Stimulated activated CD4-positive, alpha-beta T cell treated with anti-CD3 and anti-CD28 coated beads, Interleukin-4, amount 100 ng/mL, for 48 hours (primary cell): ENCODE measurements around the gene CYP4F3.
"Not testable (repeated sequence)": the region's sequence is repeated elsewhere in the genome, so short reads cannot be mapped to it uniquely, and the experiment has no call there.

Experiments
- DNase-seq, 2 donors: peaks; one replicate each; pipeline ENCODE4 v3.0.0-alpha.2; 2020; ENCODE audit warnings: low read depth in 2 of 2

CYP4F3 gene

DNA sequence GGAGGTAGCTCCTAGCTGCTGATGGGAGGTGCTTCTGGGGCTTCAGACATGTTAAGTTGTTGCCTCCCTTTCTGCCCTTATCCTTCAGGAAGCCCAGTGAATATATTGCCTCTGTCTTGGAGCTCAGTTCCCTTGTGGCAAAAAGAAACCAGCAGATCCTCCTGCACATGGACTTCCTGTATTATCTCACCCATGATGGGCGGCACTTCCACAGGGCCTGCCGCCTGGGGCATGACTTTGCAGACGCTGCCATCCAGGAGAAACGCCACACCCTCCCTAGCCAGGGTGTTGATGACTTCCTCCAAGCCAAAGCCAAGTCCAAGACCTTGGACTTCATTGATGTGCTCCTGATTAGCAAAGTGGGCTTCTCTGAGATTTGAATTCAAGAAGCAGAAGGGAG lies 26.2 kb downstream of the CYP4F3 start:
- no peak for DNase-seq

DNA sequence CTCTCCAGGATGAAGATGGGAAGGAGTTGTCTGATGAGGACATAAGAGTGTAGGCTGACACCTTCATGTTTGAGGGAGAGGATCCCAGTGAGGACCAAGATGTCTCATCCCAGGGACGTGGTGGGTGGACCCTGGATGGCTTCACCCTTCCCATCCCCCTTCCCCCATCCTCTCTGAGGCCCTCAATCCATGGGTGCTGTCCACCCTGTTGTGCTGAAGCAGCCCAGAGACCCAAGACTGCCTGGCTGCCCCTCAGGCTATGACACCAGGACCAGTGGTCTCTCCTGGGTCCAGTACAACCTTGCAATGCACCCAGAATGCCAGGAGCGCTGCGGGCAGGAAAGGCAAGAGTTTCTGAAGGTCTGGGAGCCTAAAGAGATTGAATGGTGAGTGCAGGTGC lies 28.7 kb downstream of the CYP4F3 start:
- DNase-seq = no peak

DNA sequence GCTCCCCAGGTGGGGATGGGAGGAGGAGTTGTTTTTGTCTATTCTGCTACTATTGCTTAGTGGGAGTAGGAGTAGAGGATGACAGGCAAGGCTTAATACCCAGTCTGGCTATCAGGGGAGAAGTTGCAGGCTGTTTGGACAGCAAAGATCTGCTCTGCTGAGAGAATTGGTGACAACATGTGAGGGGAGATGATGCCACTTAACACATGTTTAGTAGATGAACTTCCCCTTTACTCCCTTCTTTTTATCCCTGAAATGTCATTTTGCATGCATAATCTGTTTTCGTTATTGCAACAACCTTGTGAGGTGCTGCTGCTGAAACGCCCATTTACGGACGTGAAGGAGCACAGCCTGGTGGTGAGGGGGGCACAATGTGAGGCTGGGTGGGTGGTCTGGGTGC lies 29.2 kb downstream of the CYP4F3 start:
- DNase-seq = no peak

DNA sequence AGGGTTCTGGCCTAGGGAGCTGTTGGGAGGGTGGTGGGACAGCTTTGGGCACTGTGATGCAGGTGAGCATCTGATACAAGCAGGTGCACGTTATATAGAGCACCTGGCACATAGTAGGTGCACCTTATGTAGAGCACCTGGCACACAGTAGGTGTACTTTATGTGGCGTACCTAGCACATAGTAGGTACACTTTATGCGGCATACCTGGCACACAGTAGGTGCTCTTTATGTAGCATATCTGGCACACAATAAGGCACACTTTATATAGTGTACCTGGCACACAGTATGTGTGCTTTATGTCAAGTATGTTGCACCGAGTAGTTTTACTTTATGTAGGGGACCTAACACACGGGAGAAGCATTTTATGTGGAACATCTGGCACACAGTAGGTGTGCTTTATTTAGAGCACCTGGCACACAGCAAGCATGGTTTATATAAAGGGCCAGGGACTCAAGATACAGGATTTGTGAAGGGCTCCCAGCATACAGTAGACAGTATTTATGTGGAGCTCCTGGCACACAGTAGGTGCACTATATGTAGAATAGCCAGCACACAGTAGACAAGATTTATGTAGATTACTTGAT lies 30.6 kb downstream of the CYP4F3 start:
- no peak for DNase-seq

DNA sequence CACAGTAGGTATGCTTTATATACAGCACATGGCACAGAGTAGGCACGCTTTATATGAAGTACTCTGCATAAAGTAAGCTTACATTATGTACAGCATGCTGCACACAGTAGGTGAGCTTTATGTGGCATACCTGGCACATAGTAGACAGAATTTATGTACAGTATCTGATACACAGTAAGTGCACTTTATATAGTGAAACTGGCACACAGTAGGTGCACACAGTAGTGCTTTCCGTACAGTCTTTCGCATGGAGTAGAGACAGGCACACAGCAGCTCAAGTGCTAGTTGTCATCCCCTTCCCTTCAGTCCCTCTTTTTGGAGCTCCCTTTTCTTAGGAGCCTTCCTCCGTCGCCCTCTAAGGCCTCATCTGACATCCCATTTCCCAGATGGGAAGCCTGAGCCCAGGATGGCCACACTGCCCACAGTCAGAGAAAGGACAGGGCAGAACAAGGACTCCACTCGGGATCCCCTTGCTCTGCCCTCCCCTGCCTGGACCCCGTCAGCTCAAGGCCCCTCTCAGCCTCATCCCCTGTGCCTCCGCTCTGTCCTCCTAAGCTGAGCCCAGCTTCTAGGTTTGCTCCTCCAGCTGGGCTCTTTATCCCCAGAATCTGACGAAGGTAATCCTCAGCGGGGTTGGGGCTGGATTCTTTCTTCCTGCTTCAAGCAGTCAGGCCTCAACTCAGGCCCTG lies 31.3 kb downstream of the CYP4F3 start:
- no peak for DNase-seq

DNA sequence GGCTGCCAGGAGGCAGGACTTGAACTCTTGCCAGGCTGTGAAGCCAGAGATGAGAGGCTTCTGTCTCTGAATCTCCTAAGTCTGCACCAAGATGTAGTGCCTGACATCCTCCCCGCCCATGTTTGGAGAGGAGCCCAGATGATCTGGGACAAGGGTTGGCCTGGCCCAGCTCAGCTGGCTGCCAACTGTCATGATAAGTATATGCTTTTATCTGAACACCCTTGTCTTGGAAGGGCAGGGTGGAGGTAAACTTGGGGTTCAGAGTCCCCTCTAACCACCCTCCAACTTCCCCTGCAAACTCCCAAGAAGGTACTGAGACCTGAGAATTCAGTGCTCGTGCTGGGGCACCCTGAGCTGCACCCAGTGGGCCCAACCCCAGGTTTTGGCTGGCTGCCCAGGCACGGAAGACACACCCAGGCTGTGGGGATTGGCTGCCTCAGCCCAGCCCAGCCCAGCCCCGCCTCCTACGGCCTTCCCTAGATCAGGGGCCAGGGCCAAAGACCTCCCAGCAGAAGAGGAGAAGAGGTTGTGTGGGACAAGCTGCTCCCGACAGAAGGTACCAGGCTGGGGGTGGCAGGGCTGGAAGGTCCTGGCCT lies 32.0 kb downstream of the CYP4F3 start, which contains the start of gene CYP4F12:
TSS of gene CYP4F12 (plus strand) at position 508 of the 596 bp plus-strand sequence. CDS start 443 bp downstream, outside the sequence.
- DNase-seq = peak in 1 of 2 donors; percentile 8

DNA sequence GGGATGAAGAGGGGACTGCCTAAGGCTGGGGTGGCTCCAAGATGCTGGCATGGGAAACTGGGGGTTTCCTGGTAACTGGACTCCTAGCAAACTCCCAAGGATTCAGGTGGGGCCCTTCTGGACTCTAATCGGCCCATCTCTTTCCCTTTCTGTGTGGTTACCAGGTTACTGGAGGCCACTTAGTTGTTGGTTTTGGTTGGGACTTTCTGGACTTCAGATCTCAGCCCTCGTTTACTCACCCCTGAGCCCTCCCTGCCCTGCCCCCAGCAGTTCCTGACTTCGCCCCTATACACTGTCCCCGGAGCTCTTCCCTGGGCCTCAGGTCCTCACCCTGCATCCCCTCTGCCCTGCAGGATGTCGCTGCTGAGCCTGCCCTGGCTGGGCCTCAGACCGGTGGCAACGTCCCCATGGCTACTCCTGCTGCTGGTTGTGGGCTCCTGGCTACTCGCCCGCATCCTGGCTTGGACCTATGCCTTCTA lies 32.5 kb downstream of the CYP4F3 start:
- DNase-seq = no peak

DNA sequence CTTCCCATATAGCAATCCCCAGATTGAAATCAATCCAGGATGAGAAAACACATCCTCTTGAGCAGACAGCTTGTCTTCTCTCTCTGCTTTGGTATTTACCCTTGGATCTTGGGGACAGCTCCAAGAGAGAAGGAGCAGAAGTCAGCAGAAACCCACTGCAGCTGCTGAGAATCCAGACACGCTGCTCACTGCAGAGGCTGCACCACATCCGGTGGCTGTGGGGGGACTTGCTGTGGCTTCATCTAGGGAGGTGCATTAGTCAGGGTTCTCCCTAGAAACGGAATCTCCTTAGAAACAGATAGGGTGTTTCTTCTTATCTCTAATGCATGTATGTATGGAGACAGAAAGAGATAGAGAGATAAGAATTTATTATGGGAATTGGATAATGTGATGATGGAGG lies 34.9 kb downstream of the CYP4F3 start:
- no peak for DNase-seq

DNA sequence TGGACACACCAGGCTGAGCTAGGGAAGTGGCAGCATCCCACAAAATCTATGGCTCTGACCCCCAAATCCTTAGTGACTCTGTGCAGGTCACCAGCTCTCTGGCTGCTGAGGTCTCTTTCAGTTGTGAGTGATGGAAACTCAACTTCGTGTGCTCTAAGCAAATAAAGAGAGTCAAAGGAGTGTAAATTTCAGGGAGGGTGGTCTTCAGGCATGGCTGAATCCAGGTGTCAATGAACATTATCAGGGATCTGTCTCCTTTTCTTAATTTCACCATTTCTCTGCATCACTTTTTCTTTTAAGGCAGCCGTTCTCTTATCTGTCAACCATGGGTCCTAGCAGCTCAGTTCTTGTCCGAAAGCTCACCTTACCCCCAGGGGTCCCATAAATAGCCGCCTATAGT lies 38.4 kb downstream of the CYP4F3 start:
- DNase-seq = no peak

DNA sequence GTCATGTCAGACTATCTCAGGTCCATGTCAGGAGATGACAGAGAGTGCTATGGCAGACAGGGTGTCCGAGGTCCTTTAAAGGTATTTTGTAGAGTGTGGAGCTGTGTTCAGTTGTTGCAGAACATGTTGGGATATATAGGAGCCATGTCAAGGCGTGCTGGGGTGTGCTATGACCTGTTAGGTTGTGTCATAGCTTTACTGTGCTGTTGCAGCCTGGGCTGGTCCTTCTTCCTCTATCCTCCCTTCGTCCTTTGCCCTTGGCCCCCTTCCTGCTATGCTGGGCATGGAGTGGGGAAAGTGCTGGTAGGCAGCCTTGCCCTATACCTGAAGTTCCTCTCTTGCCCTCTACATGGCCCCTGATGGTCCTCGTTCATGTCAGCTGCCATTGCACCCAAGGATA lies 39.2 kb downstream of the CYP4F3 start:
- DNase-seq = not testable (repeated sequence)

DNA sequence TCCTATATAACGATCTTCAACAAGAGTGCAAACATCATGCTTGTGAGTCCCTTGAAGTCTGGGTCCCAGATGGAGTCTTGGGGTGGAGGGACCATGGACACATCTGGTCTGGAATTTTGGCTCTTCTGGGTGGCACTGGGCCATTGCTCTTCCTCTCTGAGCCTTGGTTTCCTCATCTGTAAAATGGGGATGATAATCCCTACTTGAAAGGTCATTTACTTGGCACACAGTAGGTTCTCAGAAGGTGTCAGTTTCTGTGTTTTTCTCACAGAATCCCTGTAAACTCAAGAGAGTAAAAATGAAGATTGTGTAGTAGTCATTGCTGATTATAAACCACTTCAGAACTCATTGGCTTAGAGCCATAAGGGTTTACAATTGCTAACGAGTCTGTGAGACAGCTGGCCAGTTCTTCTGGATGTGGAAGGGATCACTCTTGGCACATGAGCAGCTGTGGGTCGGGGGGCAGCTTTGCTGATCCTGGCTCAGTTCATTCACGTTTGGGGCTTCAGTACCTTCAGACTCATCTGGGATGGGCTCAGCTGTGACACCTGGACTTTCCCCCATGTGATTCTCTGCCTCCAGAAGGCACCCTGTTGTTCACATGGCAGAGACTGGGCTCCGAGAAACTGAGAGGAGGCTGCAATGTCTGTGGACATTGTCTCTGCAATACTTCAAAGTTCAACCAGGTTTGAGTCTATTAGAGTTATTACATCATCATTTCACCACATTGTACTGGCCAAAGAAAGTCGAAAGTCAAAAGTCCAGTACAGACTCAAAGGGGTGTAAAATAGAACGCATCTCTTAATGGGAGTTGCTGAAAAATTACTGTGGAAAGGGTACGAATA lies 40.0 kb downstream of the CYP4F3 start:
- no peak for DNase-seq

DNA sequence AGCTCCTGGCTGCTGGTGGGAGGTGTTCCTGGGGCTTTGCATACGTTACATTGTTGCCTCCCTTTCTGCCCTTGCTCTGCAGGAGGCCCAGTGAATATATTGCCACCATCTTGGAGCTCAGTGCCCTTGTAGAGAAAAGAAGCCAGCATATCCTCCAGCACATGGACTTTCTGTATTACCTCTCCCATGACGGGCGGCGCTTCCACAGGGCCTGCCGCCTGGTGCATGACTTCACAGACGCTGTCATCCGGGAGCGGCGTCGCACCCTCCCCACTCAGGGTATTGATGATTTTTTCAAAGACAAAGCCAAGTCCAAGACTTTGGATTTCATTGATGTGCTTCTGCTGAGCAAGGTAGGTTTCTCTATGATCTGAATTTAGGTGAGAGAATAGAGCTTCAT lies 42.7 kb downstream of the CYP4F3 start:
- DNase-seq = no peak

DNA sequence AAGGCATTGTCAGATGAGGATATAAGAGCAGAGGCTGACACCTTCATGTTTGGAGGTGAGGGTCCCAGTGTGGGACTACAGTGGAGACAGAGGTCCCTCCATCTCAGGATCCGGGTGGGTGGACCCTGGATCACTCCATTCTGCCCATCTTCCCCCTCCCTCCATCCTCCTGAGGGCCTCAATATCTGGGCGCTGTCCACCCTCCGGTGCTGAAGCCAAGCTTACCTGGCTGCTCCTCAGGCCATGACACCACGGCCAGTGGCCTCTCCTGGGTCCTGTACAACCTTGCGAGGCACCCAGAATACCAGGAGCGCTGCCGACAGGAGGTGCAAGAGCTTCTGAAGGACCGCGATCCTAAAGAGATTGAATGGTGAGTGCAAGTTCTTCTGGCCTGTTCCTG lies 44.1 kb downstream of the CYP4F3 start:
- no peak for DNase-seq

DNA sequence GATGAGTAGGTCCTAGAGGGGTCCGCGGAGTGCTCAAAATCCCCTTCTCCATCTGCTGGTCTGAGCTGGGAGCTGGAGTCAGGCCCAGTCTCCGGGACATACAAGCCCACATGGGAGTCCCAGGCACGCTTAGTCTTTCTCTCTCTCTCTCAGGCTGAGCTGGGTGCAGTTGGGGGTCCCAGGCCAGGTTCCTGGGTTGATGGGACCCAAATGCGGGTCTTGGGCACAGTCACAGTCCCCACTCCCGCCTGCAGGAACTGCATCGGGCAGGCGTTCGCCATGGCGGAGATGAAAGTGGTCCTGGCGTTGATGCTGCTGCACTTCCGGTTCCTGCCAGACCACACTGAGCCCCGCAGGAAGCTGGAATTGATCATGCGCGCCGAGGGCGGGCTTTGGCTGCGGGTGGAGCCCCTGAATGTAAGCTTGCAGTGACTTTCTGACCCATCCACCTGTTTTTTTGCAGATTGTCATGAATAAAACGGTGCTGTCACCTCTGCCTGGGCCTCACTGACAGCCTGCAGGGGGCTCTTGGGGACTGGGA lies 56.0 kb downstream of the CYP4F3 start:
- no peak for DNase-seq

DNA sequence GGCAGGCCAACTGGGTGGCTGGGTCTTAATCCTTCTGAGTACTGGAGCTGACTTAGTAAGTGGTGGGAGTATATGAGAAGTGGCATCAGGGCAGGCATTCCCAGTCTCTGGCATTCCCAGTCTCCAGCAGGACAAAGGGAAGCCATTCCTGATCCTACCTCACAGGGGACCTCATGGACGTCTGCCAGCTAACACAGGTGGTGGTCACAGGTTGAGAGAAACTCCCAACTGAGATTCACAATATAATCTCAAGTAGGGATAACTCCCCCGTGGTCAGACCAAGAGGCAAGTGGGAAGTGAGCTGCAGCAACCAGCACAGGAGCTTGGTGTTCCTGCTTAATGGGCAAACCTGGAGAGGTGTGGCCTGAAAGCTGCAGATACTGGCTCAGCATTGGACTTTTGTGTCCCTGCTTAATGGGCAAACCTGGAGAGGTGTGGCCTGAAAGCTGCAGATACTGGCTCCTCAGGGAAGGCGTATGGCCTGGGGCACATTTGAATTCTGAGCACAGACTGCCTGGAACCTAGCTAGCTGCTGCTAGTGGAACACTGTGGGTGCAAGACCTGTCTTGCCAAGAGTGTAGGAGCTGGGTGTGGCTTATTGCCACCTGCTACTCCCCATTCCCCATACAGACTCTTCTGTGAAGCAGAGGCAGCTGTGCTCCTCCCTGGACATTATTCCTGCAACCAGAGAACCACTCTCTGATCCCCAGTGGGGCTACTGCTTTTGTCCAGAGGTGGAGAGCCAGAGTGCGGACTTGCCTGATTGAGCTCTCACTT lies 61.2 kb downstream of the CYP4F3 start:
- DNase-seq = no peak

DNA sequence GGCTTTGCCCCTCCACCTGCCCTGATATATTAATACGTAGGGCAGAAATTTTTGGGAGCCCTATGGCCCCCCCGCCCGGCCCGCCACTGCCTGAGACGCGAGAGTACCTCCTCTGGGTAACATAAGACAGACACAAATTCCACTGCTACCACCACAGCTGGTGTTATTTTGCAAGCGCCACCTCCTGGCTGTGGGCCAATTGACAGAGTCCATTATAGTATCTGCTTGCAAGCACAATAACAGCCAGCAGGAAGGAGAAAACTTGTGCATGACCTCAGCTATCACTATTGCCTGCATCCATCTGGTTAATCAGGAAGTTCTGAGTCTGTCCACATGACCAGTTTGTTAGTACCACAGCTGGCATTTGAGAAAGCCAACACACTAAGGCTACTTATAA lies 61.8 kb downstream of the CYP4F3 start:
- peak in 1 of 2 donors; percentile 5 for DNase-seq
